GM23338 (cell line): ENCODE measurements around the gene PSMA5. TPM values are rescaled to one million over a fixed set of nuclear protein-coding genes. Genes with fewer than 3 reads are reported as not detected.

ENCODE experiments used
- ATAC-seq: fragments of 200-7000 bp; cut with Tn5 transposase; 3 replicates; pipeline ENCODE4 v1.9.1; 2020
- DNase-seq: peaks from one replicate; pipeline ENCODE4 v3.0.0-alpha.2; 2015; ENCODE audit warnings: low spot score
- H2AFZ ChIP-seq: fragments of 200-600 bp; sonication (generic); 2 replicates; pipeline ENCODE4 v1.8.0; 2016; ENCODE audit warnings: antibody characterized with exemption, mild to moderate bottlenecking, moderate library complexity
- H3F3A ChIP-seq: fragments of 200-600 bp; sonication (generic); replicated peaks from 2 replicates; pipeline ENCODE4 v1.8.0; 2017; ENCODE audit warnings: antibody characterized with exemption, mixed run types, low read depth
- H3K27ac ChIP-seq: fragments of 200-600 bp; sonication (generic); 2 replicates; pipeline ENCODE4 v1.6.1; 2016; ENCODE audit warnings: low read depth
- H3K27me3 ChIP-seq: fragments of 200-600 bp; sonication (generic); 2 replicates; pipeline ENCODE4 v1.8.0; 2016; ENCODE audit warnings: mild to moderate bottlenecking, mixed run types, moderate library complexity; ENCODE audit not compliant: insufficient read depth
- H3K36me3 ChIP-seq: fragments of 200-600 bp; sonication (generic); 2 replicates; pipeline ENCODE4 v1.8.0; 2016; ENCODE audit warnings: mild to moderate bottlenecking; ENCODE audit not compliant: insufficient read depth
- H3K4me1 ChIP-seq: fragments of 200-600 bp; sonication (generic); 2 replicates; pipeline ENCODE4 v1.8.0; 2016; ENCODE audit warnings: mild to moderate bottlenecking, moderate library complexity; ENCODE audit not compliant: insufficient read depth
- H3K4me2 ChIP-seq: fragments of 200-600 bp; sonication (generic); 2 replicates; pipeline ENCODE4 v1.7.1; 2017; ENCODE audit warnings: mixed run types
- H3K4me3 ChIP-seq: fragments of 200-600 bp; sonication (generic); 2 replicates; pipeline ENCODE4 v1.6.1; 2016; ENCODE audit warnings: mixed run types
- H3K79me2 ChIP-seq: fragments of 200-600 bp; sonication (generic); replicated peaks from 2 replicates; pipeline ENCODE4 v1.8.0; 2017; ENCODE audit warnings: mild to moderate bottlenecking; ENCODE audit not compliant: insufficient read depth
- H3K9me2 ChIP-seq: fragments of 200-600 bp; sonication (generic); 2 replicates; pipeline ENCODE4 v1.8.0; 2017; ENCODE audit not compliant: insufficient read depth
- H4K20me1 ChIP-seq: fragments of 200-600 bp; sonication (generic); replicated peaks from 2 replicates; pipeline ENCODE4 v1.8.0; 2017; ENCODE audit warnings: mild to moderate bottlenecking; ENCODE audit not compliant: insufficient read depth
- H3K27ac Mint-ChIP-seq: 2 replicates; pipeline ENCODE4 v1.8.0; 2020; ENCODE audit warnings: inconsistent platforms, mild to moderate bottlenecking, moderate library complexity, mixed read lengths
- H3K27me3 Mint-ChIP-seq: 3 replicates; pipeline ENCODE4 v1.8.0; 2022; ENCODE audit warnings: low read depth, mild to moderate bottlenecking, moderate library complexity, mixed read lengths, inconsistent platforms; ENCODE audit not compliant: insufficient read depth, poor library complexity
- H3K36me3 Mint-ChIP-seq: 3 replicates; pipeline ENCODE4 v1.8.0; 2021; ENCODE audit warnings: low read depth, mild to moderate bottlenecking, inconsistent platforms, moderate library complexity, mixed read lengths
- H3K4me1 Mint-ChIP-seq: 3 replicates; pipeline ENCODE4 v1.8.0; 2020; ENCODE audit warnings: mild to moderate bottlenecking, inconsistent platforms, mixed read lengths
- H3K4me3 Mint-ChIP-seq: 3 replicates; pipeline ENCODE4 v1.8.0; 2021; ENCODE audit warnings: moderate library complexity, mild to moderate bottlenecking, inconsistent platforms, mixed read lengths
- H3K9me3 Mint-ChIP-seq: 3 replicates; pipeline ENCODE4 v1.8.0; 2020; ENCODE audit warnings: moderate library complexity, mild to moderate bottlenecking, inconsistent platforms, mixed read lengths
- CREB1 ChIP-seq: fragments of 250-450 bp; sonication (Bioruptor Pico); IDR thresholded peaks from 2 replicates; pipeline ENCODE4 v1.5.0; 2020; ENCODE audit warnings: low read depth, mild to moderate bottlenecking, moderate library complexity
- EZH2phosphoT487 ChIP-seq: fragments of 200-600 bp; sonication (generic); IDR thresholded peaks from one replicate; pipeline ENCODE4 v1.8.1; 2018; ENCODE audit warnings: antibody characterized with exemption; ENCODE audit not compliant: unreplicated experiment
- JUNB ChIP-seq: IDR thresholded peaks from one replicate; pipeline ENCODE4 v1.6.1; 2016; ENCODE audit warnings: antibody characterized with exemption; ENCODE audit not compliant: unreplicated experiment
- NANOG ChIP-seq: IDR thresholded peaks from 2 replicates; pipeline ENCODE4 v1.6.1; 2016; ENCODE audit warnings: antibody characterized with exemption, borderline replicate concordance
- POLR2AphosphoS5 ChIP-seq: IDR thresholded peaks from 2 replicates; pipeline ENCODE4 v1.6.1; 2016; ENCODE audit warnings: antibody characterized with exemption, low read depth
- STAT1 ChIP-seq: IDR thresholded peaks from one replicate; pipeline ENCODE4 v1.6.1; 2016; ENCODE audit warnings: antibody characterized with exemption; ENCODE audit not compliant: unreplicated experiment
- ZNF114 ChIP-seq: fragments of 250-450 bp; sonication (Bioruptor Pico); IDR thresholded peaks from 2 replicates; pipeline ENCODE4 v1.5.0; 2020; ENCODE audit warnings: mild to moderate bottlenecking, moderate library complexity
- ZNF331 ChIP-seq: fragments of 250-450 bp; sonication (Bioruptor Pico); IDR thresholded peaks from 2 replicates; pipeline ENCODE4 v1.5.0; 2020; ENCODE audit warnings: low read depth, mild to moderate bottlenecking, moderate library complexity
- polyA plus RNA-seq: library from polyadenylated mRNA; unstranded; fragments of >200 nt; fragmentation: Nextera tagmentation; extraction: Ambion mirVana; gene quantifications from 2 replicates; pipeline ENCODE4 v1.2.1, GENCODE V29; 2016
- total RNA-seq: library from RNA; depleted of rRNA; stranded (reverse); fragments of >200 nt; shearing (Covaris generic); gene quantifications from 2 replicates; pipeline ENCODE4 v1.2.3, GENCODE V29; 2014
- TF ChIP-seq, protein P1 (sequence below): fragments of 250-450 bp; sonication (Bioruptor Pico); IDR thresholded peaks from 2 replicates; pipeline ENCODE4 v1.5.0; 2020; ENCODE audit warnings: mild to moderate bottlenecking, moderate library complexity
- TF ChIP-seq, protein P2 (sequence below): IDR thresholded peaks from 2 replicates; pipeline ENCODE4 v1.6.1; 2016; ENCODE audit warnings: antibody characterized with exemption
- TF ChIP-seq, protein P3 (sequence below), 2 experiments: fragments of 200-600 bp in 1 of 2; sonication (generic) in 1 of 2; conservative IDR thresholded peaks; 2 replicates each; pipeline versions ENCODE4 v1.5.1 to v1.6.1; 2016 to 2017; ENCODE audit warnings: antibody characterized with exemption in 2 of 2, low read depth in 2 of 2, mild to moderate bottlenecking in 2 of 2, moderate library complexity in 1 of 2

The PSMA5 gene
- total and polyA plus RNA-seq, 2 experiments from 2014 or later, result 104 to 126 TPM

DNA sequence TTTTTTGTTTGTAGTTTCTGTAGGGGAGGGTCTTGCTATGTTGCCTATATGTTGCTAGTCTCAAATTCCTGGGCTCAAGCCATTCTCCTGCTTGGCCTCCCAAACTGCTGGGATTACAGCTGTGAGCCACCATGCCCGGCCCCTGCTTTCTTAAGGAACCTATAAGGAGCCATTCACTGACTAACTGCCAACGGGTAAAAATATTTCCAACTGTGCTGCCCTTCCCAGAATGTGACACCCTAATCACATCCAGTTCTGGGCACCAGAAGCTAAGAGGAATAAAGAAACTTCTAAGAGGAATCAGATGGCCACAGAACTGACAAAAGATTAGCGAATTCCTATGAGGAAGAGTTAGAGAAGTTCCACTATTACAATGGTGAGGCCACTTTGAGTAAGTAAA lies 46.5 kb upstream of the PSMA5 start (continued):
- TF ChIP-seq, protein P1, sequence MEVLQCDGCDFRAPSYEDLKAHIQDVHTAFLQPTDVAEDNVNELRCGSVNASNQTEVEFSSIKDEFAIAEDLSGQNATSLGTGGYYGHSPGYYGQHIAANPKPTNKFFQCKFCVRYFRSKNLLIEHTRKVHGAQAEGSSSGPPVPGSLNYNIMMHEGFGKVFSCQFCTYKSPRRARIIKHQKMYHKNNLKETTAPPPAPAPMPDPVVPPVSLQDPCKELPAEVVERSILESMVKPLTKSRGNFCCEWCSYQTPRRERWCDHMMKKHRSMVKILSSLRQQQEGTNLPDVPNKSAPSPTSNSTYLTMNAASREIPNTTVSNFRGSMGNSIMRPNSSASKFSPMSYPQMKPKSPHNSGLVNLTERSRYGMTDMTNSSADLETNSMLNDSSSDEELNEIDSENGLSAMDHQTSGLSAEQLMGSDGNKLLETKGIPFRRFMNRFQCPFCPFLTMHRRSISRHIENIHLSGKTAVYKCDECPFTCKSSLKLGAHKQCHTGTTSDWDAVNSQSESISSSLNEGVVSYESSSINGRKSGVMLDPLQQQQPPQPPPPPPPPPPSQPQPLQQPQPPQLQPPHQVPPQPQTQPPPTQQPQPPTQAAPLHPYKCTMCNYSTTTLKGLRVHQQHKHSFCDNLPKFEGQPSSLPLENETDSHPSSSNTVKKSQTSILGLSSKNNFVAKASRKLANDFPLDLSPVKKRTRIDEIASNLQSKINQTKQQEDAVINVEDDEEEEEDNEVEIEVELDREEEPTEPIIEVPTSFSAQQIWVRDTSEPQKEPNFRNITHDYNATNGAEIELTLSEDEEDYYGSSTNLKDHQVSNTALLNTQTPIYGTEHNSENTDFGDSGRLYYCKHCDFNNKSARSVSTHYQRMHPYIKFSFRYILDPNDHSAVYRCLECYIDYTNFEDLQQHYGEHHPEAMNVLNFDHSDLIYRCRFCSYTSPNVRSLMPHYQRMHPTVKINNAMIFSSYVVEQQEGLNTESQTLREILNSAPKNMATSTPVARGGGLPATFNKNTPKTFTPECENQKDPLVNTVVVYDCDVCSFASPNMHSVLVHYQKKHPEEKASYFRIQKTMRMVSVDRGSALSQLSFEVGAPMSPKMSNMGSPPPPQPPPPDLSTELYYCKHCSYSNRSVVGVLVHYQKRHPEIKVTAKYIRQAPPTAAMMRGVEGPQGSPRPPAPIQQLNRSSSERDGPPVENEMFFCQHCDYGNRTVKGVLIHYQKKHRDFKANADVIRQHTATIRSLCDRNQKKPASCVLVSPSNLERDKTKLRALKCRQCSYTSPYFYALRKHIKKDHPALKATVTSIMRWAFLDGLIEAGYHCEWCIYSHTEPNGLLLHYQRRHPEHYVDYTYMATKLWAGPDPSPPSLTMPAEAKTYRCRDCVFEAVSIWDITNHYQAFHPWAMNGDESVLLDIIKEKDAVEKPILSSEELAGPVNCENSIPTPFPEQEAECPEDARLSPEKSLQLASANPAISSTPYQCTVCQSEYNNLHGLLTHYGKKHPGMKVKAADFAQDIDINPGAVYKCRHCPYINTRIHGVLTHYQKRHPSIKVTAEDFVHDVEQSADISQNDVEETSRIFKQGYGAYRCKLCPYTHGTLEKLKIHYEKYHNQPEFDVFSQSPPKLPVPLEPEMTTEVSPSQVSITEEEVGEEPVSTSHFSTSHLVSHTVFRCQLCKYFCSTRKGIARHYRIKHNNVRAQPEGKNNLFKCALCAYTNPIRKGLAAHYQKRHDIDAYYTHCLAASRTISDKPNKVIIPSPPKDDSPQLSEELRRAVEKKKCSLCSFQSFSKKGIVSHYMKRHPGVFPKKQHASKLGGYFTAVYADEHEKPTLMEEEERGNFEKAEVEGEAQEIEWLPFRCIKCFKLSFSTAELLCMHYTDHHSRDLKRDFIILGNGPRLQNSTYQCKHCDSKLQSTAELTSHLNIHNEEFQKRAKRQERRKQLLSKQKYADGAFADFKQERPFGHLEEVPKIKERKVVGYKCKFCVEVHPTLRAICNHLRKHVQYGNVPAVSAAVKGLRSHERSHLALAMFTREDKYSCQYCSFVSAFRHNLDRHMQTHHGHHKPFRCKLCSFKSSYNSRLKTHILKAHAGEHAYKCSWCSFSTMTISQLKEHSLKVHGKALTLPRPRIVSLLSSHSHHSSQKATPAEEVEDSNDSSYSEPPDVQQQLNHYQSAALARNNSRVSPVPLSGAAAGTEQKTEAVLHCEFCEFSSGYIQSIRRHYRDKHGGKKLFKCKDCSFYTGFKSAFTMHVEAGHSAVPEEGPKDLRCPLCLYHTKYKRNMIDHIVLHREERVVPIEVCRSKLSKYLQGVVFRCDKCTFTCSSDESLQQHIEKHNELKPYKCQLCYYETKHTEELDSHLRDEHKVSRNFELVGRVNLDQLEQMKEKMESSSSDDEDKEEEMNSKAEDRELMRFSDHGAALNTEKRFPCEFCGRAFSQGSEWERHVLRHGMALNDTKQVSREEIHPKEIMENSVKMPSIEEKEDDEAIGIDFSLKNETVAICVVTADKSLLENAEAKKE (CRISPR knock-in tag), result no peak

DNA sequence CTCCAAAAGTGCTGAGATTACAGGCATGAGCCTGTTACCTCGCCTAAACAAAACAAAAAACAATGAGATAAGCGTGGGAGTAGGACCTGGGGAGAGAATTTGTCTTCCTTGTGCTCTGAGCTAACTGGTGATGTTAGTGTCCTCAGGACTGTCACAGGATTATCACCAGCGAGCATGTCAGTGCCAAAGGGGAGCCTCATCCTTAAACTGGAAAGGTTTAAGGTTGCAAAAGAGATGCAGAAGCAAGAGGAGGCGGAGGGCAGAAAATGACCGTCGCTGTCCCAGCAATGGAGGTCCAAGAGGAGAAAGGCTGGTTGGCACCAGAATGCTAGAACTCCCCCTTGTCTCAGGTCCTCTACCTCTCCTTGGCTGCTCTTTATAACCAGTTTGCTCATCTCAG lies 44.0 kb upstream of the PSMA5 start:
- Histone ChIP-seq H3K36me3 (no peaks in the 10 kb centered on the region), H3K4me3 (no peak overlapping the region), H2AFZ (no peak overlapping the region), H3K9me2 (no peaks in the 10 kb centered on the region), H3K4me1 (peaks cover 28% of the 10 kb centered on the region), H3K27ac (no peak overlapping the region), H4K20me1 (no peaks in the 10 kb centered on the region; the same call in 1 of the 2 replicates), H3F3A (0 out of 2 replicates have a peak, but pooled peaks cover 5% of the 10 kb centered on the region), H3K4me2 (no peak overlapping the region), H3K27me3 (peaks cover 44% of the 10 kb centered on the region), H3K79me2 (no peaks in the 10 kb centered on the region)
- no peaks in the 10 kb centered on the region; the same call in 2 of the 3 replicates for H3K36me3 Mint-ChIP-seq
- ATAC-seq (no peak), DNase-seq (no peak)
- peaks cover 31% of the 10 kb centered on the region for H3K27me3 Mint-ChIP-seq
- no peak overlapping the region for H3K4me3 Mint-ChIP-seq
- no peak overlapping the region for H3K27ac Mint-ChIP-seq
- peaks cover 19% of the 10 kb centered on the region for H3K4me1 Mint-ChIP-seq
- no peaks in the 10 kb centered on the region; the same call in 2 of the 3 replicates for H3K9me3 Mint-ChIP-seq
- TF ChIP-seq EZH2phosphoT487 (no peak), ZNF331 (CRISPR knock-in tag) (no peak), CREB1 (CRISPR knock-in tag) (no peak), NANOG (no peak), JUNB (no peak), POLR2AphosphoS5 (no peak), STAT1 (no peak), ZNF114 (CRISPR knock-in tag) (no peak)
- TF ChIP-seq, protein P2, sequence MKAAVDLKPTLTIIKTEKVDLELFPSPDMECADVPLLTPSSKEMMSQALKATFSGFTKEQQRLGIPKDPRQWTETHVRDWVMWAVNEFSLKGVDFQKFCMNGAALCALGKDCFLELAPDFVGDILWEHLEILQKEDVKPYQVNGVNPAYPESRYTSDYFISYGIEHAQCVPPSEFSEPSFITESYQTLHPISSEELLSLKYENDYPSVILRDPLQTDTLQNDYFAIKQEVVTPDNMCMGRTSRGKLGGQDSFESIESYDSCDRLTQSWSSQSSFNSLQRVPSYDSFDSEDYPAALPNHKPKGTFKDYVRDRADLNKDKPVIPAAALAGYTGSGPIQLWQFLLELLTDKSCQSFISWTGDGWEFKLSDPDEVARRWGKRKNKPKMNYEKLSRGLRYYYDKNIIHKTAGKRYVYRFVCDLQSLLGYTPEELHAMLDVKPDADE, result no peak
- TF ChIP-seq, protein P3, sequence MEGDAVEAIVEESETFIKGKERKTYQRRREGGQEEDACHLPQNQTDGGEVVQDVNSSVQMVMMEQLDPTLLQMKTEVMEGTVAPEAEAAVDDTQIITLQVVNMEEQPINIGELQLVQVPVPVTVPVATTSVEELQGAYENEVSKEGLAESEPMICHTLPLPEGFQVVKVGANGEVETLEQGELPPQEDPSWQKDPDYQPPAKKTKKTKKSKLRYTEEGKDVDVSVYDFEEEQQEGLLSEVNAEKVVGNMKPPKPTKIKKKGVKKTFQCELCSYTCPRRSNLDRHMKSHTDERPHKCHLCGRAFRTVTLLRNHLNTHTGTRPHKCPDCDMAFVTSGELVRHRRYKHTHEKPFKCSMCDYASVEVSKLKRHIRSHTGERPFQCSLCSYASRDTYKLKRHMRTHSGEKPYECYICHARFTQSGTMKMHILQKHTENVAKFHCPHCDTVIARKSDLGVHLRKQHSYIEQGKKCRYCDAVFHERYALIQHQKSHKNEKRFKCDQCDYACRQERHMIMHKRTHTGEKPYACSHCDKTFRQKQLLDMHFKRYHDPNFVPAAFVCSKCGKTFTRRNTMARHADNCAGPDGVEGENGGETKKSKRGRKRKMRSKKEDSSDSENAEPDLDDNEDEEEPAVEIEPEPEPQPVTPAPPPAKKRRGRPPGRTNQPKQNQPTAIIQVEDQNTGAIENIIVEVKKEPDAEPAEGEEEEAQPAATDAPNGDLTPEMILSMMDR (conservative IDR thresholded peaks at IDR 0.05; ENCODE audit: low read depth in 2 of 2), result no peak
